Measurements from ENCODE around the gene RAB22A.

Gene RAB22A

GRCh38 chr20:58388028-58388601 lies 78.6 kb downstream of the RAB22A start:
- TF ChIP-seq TAF1 (IDR thresholded peaks at IDR 0.05; ENCODE audit: borderline replicate concordance, insufficient read depth, low read length) = no peak
- TF ChIP-seq POLR2AphosphoS5 (IDR thresholded peaks at IDR 0.05; ENCODE audit: low read depth, low read length) = no peak
- TF ChIP-seq FOXP2 (optimal IDR thresholded peaks at IDR 0.05; ENCODE audit: borderline replicate concordance, extremely low read depth, extremely low read length, insufficient read depth) = no peak
- no peak for TF ChIP-seq REST (IDR thresholded peaks at IDR 0.05; ENCODE audit: insufficient read depth in 1 of 2, low read depth in 2 of 2, low read length in 2 of 2)
- no peak for TF ChIP-seq SIN3A (IDR thresholded peaks at IDR 0.05; ENCODE audit: borderline replicate concordance, insufficient read depth, low read length)

DNA sequence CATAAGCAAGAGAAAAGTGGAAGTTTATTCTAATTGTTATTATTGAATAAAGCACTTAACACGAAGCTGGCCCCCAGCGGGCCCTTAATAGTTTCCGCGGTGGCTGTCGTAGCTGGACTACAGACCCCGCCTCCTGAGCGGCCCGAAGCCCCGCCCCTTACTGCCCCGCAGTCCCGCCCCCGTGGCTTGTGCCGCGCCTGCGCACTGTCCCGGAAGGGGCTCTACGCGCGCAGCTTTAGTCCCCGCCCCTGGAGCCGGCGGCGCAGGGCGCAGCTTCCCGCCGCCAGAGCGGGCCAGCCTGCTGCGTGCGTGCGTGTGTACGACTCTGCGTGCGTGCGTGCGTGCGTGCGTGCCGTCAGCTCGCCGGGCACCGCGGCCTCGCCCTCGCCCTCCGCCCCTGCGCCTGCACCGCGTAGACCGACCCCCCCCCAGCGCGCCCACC lies 79.4 kb downstream of the RAB22A start, which contains the start of gene VAPB:
Gene VAPB (plus strand): TSS at position 348 of the 442 bp plus-strand sequence. CDS start 231 bp downstream, outside the sequence.
- TF ChIP-seq TAF1 (IDR thresholded peaks at IDR 0.05; ENCODE audit: borderline replicate concordance, insufficient read depth, low read length) (0 out of 2 replicates have a peak, but pooled peaks have one; percentile 27), REST (IDR thresholded peaks at IDR 0.05; ENCODE audit: insufficient read depth in 1 of 2, low read depth in 2 of 2, low read length in 2 of 2) (no peak), POLR2AphosphoS5 (IDR thresholded peaks at IDR 0.05; ENCODE audit: low read depth, low read length) (no peak), SIN3A (IDR thresholded peaks at IDR 0.05; ENCODE audit: borderline replicate concordance, insufficient read depth, low read length) (no peak), FOXP2 (optimal IDR thresholded peaks at IDR 0.05; ENCODE audit: borderline replicate concordance, extremely low read depth, extremely low read length, insufficient read depth) (peak; percentile 98)

DNA sequence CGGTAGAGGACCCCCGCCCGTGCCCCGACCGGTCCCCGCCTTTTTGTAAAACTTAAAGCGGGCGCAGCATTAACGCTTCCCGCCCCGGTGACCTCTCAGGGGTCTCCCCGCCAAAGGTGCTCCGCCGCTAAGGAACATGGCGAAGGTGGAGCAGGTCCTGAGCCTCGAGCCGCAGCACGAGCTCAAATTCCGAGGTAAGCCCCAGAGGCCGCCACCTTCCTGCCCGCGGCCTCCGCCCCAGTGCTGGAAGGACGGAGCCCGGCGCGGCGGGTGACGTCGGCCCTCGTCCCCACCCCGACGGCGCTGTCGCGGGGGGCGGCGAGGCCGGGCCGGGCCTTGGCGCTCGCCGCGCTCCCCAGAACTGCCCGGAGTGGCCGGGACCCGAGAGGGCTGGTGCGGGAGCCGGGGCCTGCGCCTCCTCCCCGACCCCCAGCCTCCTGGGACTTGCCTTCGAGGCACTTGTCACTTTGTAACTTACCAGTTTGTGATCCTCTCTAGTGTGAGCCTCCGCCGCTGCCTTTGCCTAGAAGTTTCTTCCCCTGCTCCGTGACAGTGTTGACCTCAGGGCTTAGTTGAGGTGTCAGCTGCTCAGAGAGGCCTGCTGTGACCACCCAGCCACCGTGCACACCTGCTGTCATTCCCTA lies 79.9 kb downstream of the RAB22A start:
- TF ChIP-seq TAF1 (IDR thresholded peaks at IDR 0.05; ENCODE audit: borderline replicate concordance, insufficient read depth, low read length) (no peak), POLR2AphosphoS5 (IDR thresholded peaks at IDR 0.05; ENCODE audit: low read depth, low read length) (no peak), REST (IDR thresholded peaks at IDR 0.05; ENCODE audit: insufficient read depth in 1 of 2, low read depth in 2 of 2, low read length in 2 of 2) (no peak), SIN3A (IDR thresholded peaks at IDR 0.05; ENCODE audit: borderline replicate concordance, insufficient read depth, low read length) (no peak), FOXP2 (optimal IDR thresholded peaks at IDR 0.05; ENCODE audit: borderline replicate concordance, extremely low read depth, extremely low read length, insufficient read depth) (no peak)

GRCh38 chr20:58389968-58390658 lies 80.6 kb downstream of the RAB22A start:
- TF ChIP-seq POLR2AphosphoS5 (IDR thresholded peaks at IDR 0.05; ENCODE audit: low read depth, low read length) (no peak), REST (IDR thresholded peaks at IDR 0.05; ENCODE audit: insufficient read depth in 1 of 2, low read depth in 2 of 2, low read length in 2 of 2) (no peak), TAF1 (IDR thresholded peaks at IDR 0.05; ENCODE audit: borderline replicate concordance, insufficient read depth, low read length) (no peak), FOXP2 (optimal IDR thresholded peaks at IDR 0.05; ENCODE audit: borderline replicate concordance, extremely low read depth, extremely low read length, insufficient read depth) (no peak)
